ENCODE data around the gene TTC39C. TPM values are rescaled to one million over a fixed set of nuclear protein-coding genes. Genes with fewer than 3 reads are reported as not detected.

The TTC39C gene
- 10 to 100 TPM; 39.2 to 65.7 (median 51.8) TPM for total RNA-seq

DNA sequence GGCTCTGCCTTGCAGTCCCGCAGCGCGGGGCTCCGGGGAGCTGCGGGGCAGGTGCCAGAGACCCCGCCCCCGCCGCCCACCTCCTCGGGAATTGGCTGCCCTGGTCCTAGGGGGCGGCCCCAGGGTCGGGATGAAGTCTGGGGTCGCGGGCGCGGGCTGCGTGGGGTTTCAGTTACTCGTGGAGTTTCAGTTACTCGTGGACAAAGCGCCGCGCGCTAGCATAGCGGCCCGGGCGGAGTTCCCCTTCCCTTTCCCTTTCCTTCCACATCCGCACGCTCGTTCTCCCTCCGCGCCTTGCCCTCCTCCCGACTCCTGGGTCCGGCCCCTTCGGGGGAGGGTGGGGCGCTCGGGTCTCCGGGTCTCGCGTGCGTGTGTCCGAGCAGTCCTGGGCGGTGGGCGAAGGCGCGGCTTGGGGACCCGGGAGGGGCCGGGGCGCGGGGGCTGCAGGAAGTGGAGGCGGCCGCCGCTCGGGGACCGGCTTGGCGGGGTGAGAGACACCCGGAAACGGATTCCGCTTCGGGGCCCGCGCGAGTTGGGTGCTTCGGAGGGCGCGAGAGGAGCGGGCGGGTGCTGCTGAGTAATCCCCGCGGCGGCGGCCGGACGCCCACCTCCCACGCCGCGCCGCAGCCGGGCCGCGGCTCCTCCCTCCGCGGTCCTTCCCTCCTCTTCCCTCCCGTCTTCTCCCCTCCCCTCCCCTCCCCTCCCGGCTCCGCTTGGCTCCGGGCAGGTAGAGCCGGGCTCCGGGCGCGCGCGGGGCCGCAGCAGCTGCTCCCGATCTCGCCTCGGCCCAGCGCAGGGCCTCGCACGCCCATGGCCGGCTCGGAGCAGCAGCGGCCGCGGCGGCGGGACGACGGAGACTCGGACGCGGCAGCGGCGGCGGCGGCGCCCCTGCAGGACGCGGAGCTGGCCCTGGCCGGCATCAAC is at the start of gene TTC39C:
TTC39C (plus strand) TSS at position 693 of the 924 bp plus-strand sequence; CDS start at position 811, 118 bp downstream.
- TF ChIP-seq CTCF (IDR thresholded peaks at IDR 0.05; ENCODE audit: low read depth), result no peak

GRCh38 chr18:23966909-23967308 is 47.6 kb upstream of the TTC39C start:
- no peak for TF ChIP-seq CTCF (IDR thresholded peaks at IDR 0.05; ENCODE audit: low read depth)

GRCh38 chr18:23967321-23968089 is 47.0 kb upstream of the TTC39C start:
- TF ChIP-seq CTCF (IDR thresholded peaks at IDR 0.05; ENCODE audit: low read depth), result no peak

GRCh38 chr18:23968638-23969604 is 45.6 kb upstream of the TTC39C start:
- no peak for TF ChIP-seq CTCF (IDR thresholded peaks at IDR 0.05; ENCODE audit: low read depth)

DNA sequence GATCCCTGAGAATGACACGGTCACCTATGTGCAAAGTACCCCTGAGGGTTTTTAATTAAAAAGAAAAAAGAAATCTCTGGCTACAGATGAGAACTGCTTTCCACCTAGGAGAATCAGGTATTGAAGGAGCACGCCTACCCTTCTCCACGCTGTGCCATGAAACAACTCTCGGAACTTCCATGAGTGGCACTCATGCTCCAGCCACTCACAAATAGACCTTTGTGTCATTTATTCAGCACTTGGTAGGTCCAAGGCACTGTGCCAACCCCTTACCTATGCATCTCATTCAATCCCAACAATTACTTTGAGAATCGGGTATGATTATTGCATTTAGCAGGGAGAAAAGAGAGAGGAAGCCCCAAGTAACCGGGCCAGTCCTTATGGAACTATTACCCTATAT is 44.9 kb upstream of the TTC39C start:
- TF ChIP-seq CTCF (IDR thresholded peaks at IDR 0.05; ENCODE audit: low read depth), result no peak

GRCh38 chr18:23970161-23971096 is 44.1 kb upstream of the TTC39C start:
- TF ChIP-seq CTCF (IDR thresholded peaks at IDR 0.05; ENCODE audit: low read depth), result no peak

Measured in subcutaneous adipose tissue (tissue), 4 donors.